PC-9 (cell line): ENCODE data around the gene PNMA6F. TPM values are rescaled to one million over a fixed set of nuclear protein-coding genes. Genes with fewer than 3 reads are reported as not detected.

Source experiments
- BruUV-seq: library from RNA; stranded (reverse); fragments of 400-500 nt; replicated peaks from 2 replicates; lab custom pipeline; 2021; lab: Mats Ljungman, UMichigan
- CTCF ChIA-PET: fragments of 300-600 bp; sonication (Branson Sonifier 250); formaldehyde crosslinking; loops from one replicate; lab custom pipeline; 2022; ENCODE audit warnings: antibody characterized with exemption; lab: Charles Lee
- POLR2A ChIA-PET: fragments of 300-600 bp; sonication (Branson Sonifier 250); formaldehyde crosslinking; loops from one replicate; lab custom pipeline; 2022; ENCODE audit warnings: antibody characterized with exemption; ENCODE audit not compliant: unreplicated experiment; lab: Charles Lee
- DNase-seq, 2 experiments: peaks; one replicate each; pipeline versions ENCODE4 v3.0.0 to v3.0.0-alpha.2; 2015 to 2022; ENCODE audit warnings: mixed read lengths in 1 of 2
- H2AFZ ChIP-seq: fragments of 200-600 bp; sonication (generic); 2 replicates; pipeline ENCODE4 v1.8.1; 2017; ENCODE audit warnings: antibody characterized with exemption
- H3F3A ChIP-seq: fragments of 200-600 bp; sonication (generic); 2 replicates; pipeline ENCODE4 v1.8.1; 2017; ENCODE audit warnings: antibody characterized with exemption, mild to moderate bottlenecking, low read depth; ENCODE audit not compliant: insufficient read depth
- H3K27ac ChIP-seq: fragments of 200-600 bp; sonication (generic); 2 replicates; pipeline ENCODE4 v1.6.1; 2016; ENCODE audit warnings: mixed run types
- H3K27me3 ChIP-seq: fragments of 200-600 bp; sonication (generic); 2 replicates; pipeline ENCODE4 v1.6.1; 2016; ENCODE audit warnings: low read depth, mixed run types; ENCODE audit not compliant: insufficient read depth
- H3K36me3 ChIP-seq: fragments of 200-600 bp; sonication (generic); 2 replicates; pipeline ENCODE4 v1.6.1; 2016; ENCODE audit warnings: low read depth, mixed run types
- H3K4me1 ChIP-seq: fragments of 200-600 bp; sonication (generic); replicated peaks from 2 replicates; pipeline ENCODE4 v1.6.1; 2016; ENCODE audit warnings: mixed run types; ENCODE audit not compliant: insufficient read depth
- H3K4me2 ChIP-seq: fragments of 200-600 bp; sonication (generic); 2 replicates; pipeline ENCODE4 v1.6.1; 2017; ENCODE audit warnings: mixed run types
- H3K4me3 ChIP-seq: fragments of 200-600 bp; sonication (generic); 2 replicates; pipeline ENCODE4 v1.6.1; 2016; ENCODE audit warnings: mixed run types
- H3K79me2 ChIP-seq: fragments of 200-600 bp; sonication (generic); 2 replicates; pipeline ENCODE4 v1.6.1; 2017; ENCODE audit warnings: low read depth, mixed run types
- H3K9me2 ChIP-seq: fragments of 200-600 bp; sonication (generic); 2 replicates; pipeline ENCODE4 v1.8.1; 2017; ENCODE audit warnings: mild to moderate bottlenecking; ENCODE audit not compliant: insufficient read depth
- H3K9me3 ChIP-seq: fragments of 200-600 bp; sonication (generic); 2 replicates; pipeline ENCODE4 v1.8.1; 2016; ENCODE audit warnings: low read depth; ENCODE audit not compliant: insufficient read depth
- H4K20me1 ChIP-seq: fragments of 200-600 bp; sonication (generic); 2 replicates; pipeline ENCODE4 v1.8.1; 2017; ENCODE audit not compliant: insufficient read depth
- CTCF ChIP-seq: fragments of 200-600 bp; sonication (generic); conservative IDR thresholded peaks from 2 replicates; pipeline ENCODE4 v1.6.1; 2017; ENCODE audit warnings: mixed run types, antibody characterized with exemption, mild to moderate bottlenecking, moderate library complexity
- EZH2 ChIP-seq: fragments of 200-600 bp; sonication (generic); IDR thresholded peaks from 2 replicates; pipeline ENCODE4 v1.8.0; 2017; ENCODE audit warnings: antibody characterized with exemption, low read depth
- intact Hi-C: fragments of 100-400 bp; cut with micrococcal nuclease; formaldehyde crosslinking; loops from one replicate; pipeline ENCODE4 v1.10.0; 2022; ENCODE audit not compliant: unreplicated experiment
- total RNA-seq: library from RNA; stranded (reverse); gene quantifications from 2 replicates; pipeline ENCODE4 v1.2.3, GENCODE V29; 2021

The PNMA6F gene
- total RNA-seq, 1 experiment from 2014 or later = not detected

DNA sequence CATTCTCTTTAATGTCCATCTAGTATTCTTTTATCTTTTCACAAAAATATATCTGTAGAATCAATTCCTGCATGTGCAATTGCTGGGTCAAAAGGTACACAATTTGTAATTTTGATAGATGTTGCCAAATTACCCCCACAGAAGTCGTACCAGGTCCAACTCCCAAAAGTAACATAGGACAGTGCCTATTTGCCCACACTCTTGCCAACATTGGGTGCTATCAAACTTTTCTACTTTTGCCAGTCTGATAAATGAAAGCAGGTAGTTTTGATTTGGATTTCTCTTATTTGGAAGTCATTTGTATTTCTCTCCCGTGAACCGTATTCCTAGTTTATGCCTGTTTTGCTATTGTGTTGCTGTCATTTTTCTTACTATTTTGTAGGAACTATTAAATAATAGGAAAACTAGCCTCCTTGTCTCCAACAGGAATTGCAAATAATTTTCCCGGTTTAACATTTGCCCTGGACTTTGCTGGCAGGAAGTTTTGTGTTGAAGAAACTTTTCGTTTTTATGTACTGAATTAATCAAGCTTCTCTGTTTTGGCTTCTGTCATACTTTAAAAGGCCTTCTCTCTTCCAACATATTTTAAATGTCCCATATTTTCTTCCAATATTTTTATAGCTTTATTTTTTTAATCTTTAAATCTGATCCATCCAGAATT, 45.4 kb upstream of the PNMA6F start:
- intact Hi-C loops = no loop called here
- no TSS peak for BruUV-seq
- CTCF ChIA-PET = no interaction called here

GRCh38 chrX:153366119-153366518, 44.6 kb upstream of the PNMA6F start:
- Histone ChIP-seq H3K27me3 (peaks cover 42% of the 10 kb centered on the region), H3K36me3 (no peaks in the 10 kb centered on the region), H4K20me1 (no peaks in the 10 kb centered on the region), H3K4me1 (no peaks in the 10 kb centered on the region), H3K79me2 (no peaks in the 10 kb centered on the region), H2AFZ (no peak overlapping the region), H3K4me2 (no peak overlapping the region), H3K27ac (no peak overlapping the region), H3F3A (no peaks in the 10 kb centered on the region), H3K4me3 (no peak overlapping the region), H3K9me2 (no peaks in the 10 kb centered on the region), H3K9me3 (no peaks in the 10 kb centered on the region)
- no TSS peak for BruUV-seq
- ChIA-PET POLR2A (no interaction called here), CTCF (no interaction called here)
- TF ChIP-seq CTCF = no peak
- TF ChIP-seq EZH2 = no peak
- intact Hi-C loops = no loop called here
- no peak for DNase-seq

More for the DNA sequence above, 45.4 kb upstream of the PNMA6F start:
- no peak overlapping the region for H3K27ac ChIP-seq
- H2AFZ ChIP-seq = no peak overlapping the region
- H3K4me3 ChIP-seq = no peak overlapping the region
- no peaks in the 10 kb centered on the region for H3K9me3 ChIP-seq
- no peaks in the 10 kb centered on the region for H3K79me2 ChIP-seq
- POLR2A ChIA-PET = no interaction called here
- H3K4me2 ChIP-seq = no peak overlapping the region
- no peak for DNase-seq
- no peaks in the 10 kb centered on the region for H3F3A ChIP-seq
- H3K36me3 ChIP-seq = no peaks in the 10 kb centered on the region
- no peaks in the 10 kb centered on the region for H4K20me1 ChIP-seq
- H3K4me1 ChIP-seq = no peaks in the 10 kb centered on the region
- no peaks in the 10 kb centered on the region for H3K9me2 ChIP-seq
- H3K27me3 ChIP-seq = peaks cover 50% of the 10 kb centered on the region
- TF ChIP-seq CTCF (no peak), EZH2 (no peak)

DNA sequence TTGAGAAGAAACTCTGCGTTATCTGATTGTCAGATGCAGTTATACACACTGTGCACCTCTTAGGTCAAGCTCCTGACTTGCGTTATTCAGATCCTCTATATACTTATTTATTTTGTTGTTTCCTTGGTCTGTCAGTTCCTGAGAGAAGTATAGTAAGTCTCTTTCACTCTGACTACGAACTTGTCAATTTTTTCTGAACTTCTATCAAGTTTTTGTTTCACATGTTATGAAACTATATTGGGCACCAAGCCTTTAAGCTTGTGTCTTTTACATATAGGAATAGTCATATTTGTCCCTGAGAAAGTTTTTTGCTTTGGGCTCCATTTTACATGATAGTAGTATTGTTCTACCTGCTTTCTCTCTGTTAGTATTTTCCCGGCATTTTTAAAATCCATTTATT, 44.1 kb upstream of the PNMA6F start:
- Histone ChIP-seq H3K9me3 (no peaks in the 10 kb centered on the region), H3F3A (no peaks in the 10 kb centered on the region), H3K9me2 (no peaks in the 10 kb centered on the region), H3K27ac (no peak overlapping the region), H4K20me1 (no peaks in the 10 kb centered on the region), H2AFZ (no peak overlapping the region), H3K36me3 (no peaks in the 10 kb centered on the region), H3K4me2 (no peak overlapping the region), H3K4me1 (no peaks in the 10 kb centered on the region), H3K4me3 (no peak overlapping the region), H3K27me3 (peaks cover 38% of the 10 kb centered on the region), H3K79me2 (no peaks in the 10 kb centered on the region)
- no TSS peak for BruUV-seq
- DNase-seq = no peak
- TF ChIP-seq CTCF = no peak
- no peak for TF ChIP-seq EZH2
- CTCF ChIA-PET = no interaction called here
- intact Hi-C loops = no loop called here
- POLR2A ChIA-PET = no interaction called here
